ENCODE results near the gene GIMAP6.
"Not testable (repeated sequence)": the region's sequence is repeated elsewhere in the genome, so short reads cannot be mapped to it uniquely, and the experiment has no call there.

GIMAP6 gene

DNA sequence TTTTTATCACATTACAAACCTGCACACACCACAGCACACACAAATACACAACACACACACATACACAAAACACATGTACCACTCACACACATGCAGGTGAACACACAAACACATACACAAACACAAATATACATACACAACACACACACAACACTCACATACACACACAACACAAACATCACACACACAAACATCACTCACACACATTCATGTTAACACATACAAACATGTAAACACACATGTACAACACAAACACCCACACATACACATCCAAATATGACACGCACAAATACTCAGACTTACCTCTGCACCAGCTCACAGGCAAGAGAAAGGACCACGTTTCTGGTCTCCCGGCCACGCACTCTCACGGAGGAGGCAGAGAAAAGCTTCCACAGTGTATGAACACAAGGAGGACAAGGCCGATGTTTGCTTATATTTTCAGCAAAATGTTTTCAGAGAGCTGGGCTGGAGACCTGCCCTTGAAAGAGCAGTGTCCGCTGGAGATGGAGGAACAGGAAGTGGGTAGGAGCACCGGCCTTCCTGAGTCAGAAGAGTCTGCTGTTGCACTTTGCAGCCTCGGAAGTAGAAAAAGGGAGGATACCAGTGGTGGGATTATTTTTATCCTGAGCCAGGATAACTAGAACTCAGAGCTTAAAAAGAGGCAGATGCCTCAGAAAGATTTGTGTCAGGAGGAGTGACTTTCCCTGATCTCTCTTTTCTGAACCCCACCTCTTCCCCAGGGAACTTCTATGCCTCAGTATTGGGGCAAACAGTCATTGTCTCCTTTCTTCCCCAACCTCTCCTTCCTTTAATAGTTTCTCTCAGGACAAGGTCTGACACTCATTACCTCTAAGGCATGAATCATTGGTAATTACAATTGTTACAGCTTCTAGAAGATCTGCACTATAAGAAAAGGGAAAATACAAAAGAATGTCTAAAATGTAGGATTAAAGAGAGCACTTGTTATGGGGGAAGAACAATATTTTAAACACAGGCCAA, at the start of gene GIMAP6:
TSS of gene GIMAP6 (minus strand) at position 520 of the 999 bp plus-strand sequence. CDS start 2,243 bp downstream, outside the sequence.
- no peak for DNase-seq (ENCODE audit: low spot score)

DNA sequence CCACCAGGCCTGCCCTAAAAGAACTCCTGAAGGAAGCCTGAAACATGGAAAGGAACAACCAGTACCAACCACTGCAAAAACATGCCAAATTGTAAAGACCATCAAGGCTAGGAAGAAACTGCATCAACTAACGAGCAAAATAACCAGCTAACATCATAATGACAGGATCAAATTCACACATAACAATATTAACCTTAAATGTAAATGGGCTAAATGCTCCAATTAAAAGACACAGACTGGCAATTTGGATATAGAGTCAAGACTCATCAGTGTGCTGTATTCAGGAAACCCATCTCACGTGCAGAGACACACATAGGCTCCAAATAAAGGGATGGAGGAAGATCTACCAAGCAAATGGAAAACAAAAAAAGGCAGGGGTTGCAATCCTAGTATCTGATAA, 48.2 kb upstream of the GIMAP6 start:
- not testable (repeated sequence) for DNase-seq (ENCODE audit: low spot score)

GRCh38 chr7:150678601-150679000, 46.4 kb upstream of the GIMAP6 start:
- not testable (repeated sequence) for DNase-seq (ENCODE audit: low spot score)

GRCh38 chr7:150676854-150677253, 44.7 kb upstream of the GIMAP6 start:
- DNase-seq (ENCODE audit: low spot score) = not testable (repeated sequence)

- DNase-seq (ENCODE audit: low spot score) = not testable (repeated sequence)
These were observed 44.1 kb upstream of the GIMAP6 start for GRCh38 chr7:150676276-150676675.

DNA sequence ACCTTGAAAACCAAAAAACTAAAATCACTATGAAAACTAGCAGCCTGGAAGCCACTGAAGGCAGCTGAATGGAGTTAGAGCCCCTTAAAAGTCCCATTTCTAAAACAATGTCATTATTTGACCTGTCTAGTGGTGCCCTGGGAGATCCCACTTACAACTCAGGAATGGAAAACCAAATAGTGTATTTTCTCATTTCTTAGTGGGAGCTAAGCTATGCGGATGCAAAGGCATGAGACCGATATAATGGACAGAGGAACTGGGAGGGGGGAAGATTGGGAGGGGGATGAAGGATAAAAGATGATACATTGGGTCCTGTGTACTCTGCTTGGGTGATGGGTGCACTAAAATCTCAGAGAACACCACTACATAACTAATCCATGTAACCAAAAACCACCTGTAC, 43.5 kb upstream of the GIMAP6 start:
- DNase-seq (ENCODE audit: low spot score) = no peak

DNA sequence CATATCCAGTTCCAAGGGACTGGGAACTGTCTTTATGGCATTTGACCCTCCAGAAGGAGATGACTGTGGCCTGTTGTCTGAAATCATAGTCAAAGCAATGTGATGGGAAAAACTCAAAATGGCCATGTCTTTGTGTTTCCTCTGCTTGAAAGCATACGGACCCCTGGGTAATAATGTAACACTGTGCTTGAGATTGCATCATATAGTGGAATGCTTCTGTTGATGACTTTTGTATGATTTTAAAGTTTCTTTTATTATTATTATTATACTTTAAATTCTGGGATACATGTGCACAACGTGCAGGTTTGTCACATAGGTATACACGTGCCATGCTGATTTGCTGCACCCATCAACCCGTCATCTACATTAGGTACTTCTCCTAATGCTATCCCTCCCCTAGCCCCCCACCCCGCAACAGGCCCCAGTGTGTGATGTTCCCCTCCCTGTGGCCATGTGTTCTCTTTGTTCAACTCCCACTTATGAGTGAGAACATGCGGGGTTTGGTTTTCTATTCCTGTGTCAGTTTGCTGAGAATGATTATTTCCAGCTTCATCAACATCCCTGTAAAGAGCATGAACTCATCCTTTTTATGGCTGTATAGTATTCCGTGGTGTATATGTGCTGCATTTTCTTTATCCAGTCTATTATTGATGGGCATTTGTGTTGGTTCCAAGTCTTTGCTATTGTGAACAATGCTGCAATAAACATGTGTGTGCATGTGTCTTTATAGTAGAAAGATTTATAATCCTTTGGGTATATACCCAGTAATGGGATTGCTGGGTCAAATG, 39.8 kb upstream of the GIMAP6 start:
- DNase-seq (ENCODE audit: low spot score) = not testable (repeated sequence)

- DNase-seq (ENCODE audit: low spot score) = no peak
These were observed 36.8 kb upstream of the GIMAP6 start for GRCh38 chr7:150668977-150669376.

DNA sequence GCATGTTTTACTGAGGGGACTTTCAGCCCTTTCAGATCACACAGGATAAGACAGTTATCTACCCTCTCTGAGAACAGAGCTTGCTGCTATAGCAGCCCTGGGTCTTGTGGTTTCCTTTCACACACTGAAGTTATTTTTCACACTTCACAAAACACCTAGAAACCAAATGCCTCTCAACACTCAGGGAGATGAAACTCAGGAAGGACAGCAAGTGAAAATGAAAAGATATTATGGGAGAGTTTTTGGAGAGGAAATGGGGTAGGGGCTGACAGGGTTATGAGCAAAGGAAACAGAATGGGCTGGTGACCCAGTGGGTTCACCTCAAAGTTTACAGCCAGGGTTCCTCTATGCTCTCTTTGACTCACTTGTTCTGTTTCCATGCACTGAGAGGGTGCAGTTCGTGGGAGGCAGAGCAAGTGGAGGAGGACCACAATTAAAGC, 36.3 kb upstream of the GIMAP6 start:
- DNase-seq (ENCODE audit: low spot score) = no peak

GRCh38 chr7:150666412-150666811, 34.2 kb upstream of the GIMAP6 start:
- DNase-seq (ENCODE audit: low spot score) = no peak

GRCh38 chr7:150665896-150666295, 33.7 kb upstream of the GIMAP6 start:
- DNase-seq (ENCODE audit: low spot score) = no peak

GRCh38 chr7:150665089-150665748, 33.0 kb upstream of the GIMAP6 start:
- no peak for DNase-seq (ENCODE audit: low spot score)

- no peak for DNase-seq (ENCODE audit: low spot score)
These were observed 31.8 kb upstream of the GIMAP6 start for GRCh38 chr7:150663802-150664494.

DNA sequence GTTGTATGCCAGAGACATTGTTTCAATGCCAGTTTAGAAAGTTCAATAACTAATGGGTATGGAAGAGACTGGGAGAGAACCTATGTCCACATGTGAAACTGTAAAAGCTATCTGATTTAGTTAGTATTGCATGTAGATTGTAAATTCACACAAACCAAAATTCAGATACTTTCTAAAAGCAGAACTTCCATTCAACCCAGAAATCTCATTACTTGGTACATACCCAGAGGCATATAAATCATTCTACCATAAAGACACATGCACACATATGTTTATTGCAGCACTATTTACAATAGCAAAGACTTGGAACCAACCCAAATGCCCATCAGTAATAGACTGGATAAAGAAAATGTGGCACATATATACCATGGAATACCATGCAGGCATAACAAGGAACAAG, 30.6 kb upstream of the GIMAP6 start:
- not testable (repeated sequence) for DNase-seq (ENCODE audit: low spot score)

DNA sequence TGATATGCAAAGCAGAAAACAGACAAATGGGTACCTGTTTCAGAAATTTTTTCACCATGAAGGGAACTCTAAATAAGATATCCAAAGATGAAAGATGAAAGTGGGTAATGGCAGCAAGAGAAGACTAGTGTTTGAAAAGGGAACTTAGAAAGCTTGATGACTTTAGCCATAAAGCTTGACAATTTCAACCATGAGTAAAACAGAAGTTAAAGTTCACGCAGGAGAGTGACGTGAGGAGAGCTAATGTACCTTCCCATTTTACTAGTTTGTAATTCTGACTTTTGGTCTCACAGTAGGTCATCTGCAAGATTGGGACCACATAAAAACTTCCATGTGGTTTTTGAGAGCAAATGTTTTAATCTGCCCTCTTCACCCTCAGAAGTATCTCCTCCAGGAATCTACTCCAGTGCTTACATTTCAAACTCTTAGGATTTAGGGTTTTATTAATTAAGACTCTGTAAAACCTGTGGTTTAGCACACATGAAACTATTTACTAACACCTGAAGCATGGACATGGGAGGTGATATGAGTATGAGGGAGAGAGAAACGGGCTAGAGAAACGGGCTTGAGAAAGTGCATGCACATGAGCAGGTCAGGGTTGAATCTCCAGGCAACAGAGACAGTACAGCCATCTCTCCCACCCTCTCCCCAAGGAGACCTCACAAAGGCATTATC, 28.9 kb upstream of the GIMAP6 start:
- no peak for DNase-seq (ENCODE audit: low spot score)

DNA sequence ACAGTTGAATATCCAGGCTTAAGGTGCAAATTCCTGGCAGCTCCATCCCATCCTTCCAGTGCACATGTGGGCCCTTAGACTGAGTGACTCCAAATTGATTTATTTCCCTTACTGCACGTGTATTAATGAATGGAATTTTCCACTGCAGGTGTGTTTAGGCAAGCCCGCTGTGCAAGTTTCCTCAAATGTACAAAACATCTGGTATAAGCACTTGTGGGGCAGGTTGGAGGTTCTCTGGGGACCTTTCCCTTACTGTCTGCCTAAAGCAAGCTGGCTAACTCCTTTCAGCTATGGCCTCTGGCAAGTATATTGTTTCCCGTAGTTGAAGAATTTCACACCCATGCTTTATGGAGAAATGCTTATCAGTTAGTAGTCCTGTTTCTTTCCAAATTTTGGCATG, 25.3 kb upstream of the GIMAP6 start:
- no peak for DNase-seq (ENCODE audit: low spot score)

DNA sequence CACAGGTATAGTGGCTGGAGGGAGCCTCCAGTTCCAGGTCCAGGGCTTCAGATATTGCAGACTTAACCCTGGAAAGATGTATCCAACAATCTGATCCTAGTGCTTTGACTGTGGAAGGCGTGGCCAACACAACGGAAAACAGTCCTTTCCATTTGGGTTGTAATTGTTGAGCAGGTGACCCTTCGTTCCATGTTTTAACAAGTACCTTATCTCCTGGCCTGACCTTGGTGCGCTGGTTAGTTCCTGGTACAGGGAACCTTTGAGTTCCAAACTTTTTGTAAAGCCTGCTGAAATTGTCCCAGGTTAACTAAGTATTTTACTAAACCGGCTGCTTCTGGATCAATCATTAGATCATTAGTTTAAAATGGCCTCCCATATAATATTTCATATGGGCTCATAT, 23.9 kb upstream of the GIMAP6 start:
- DNase-seq (ENCODE audit: low spot score) = no peak

DNA sequence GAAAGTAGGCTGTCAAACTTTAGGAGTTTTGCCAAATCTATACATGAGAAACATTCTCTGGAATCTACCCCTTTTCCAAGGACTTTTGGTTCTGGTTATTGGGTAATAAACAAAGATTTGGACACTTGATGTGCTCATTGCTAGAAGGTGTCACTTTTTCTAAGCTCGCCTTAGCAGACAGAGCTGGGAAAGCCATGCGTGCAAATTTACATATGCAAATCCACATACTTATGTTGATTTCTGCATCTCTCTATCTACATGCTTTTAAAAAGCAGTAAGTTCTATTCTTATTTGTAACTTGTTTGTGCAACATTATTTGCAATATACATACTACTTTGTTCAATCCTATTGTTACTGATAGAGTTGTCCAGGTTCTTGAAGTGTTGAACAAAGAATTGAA, 22.5 kb upstream of the GIMAP6 start:
- no peak for DNase-seq (ENCODE audit: low spot score)

DNA sequence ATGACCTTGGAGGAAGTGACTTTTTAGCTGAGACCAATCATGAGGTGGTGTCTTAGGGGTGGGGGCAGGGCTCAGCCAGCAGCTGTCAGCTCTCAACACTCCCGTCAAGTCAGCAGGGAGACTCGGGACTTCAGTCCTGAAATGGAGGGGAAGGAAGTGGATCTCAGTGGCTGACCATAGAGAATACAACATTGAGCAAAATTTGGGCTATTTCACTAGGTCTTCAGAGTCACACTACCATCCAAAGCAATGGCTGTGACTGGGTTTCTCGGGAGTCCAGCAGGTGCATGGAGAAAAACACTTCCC, 16.8 kb upstream of the GIMAP6 start:
- DNase-seq (ENCODE audit: low spot score) = no peak

DNA sequence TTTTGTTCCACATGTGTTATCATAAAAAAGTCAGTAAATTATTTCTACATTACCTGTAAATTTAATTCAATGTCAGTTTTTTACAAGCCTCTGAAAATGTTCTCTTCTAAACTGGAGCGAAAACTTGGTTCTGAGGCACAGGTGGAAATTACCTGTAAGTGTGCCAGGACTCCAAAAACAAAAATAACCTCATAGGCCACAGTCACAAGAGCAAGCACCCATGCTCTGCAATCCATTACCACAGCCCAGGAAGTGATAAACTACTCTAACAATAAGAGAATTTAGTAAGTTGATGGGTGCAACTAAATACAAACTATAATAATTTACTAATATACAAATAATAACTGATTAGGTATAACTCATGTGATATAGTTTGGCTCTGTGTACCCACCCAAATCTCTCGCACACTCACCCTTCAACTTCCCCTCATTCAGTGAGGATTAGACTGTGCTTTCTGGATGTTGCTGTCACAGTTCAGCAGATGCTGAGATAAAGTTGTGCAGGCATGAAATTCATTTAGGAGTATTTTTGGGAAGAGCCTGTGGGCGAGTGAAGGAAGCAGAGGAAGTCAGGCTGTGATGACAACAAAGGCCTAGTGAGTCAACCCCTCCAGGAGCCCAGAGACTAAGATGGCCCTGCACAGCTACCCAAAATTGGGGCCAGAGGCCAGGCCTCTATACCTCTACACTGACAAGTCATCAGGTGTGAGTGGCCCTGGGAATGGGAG, 16.3 kb upstream of the GIMAP6 start:
- DNase-seq (ENCODE audit: low spot score) = no peak

Measured in hepatic stellate cell (primary cell).